HG03457 (cell line): ENCODE measurements around the gene SMARCA2.

Source experiments
- ATAC-seq: cut with Tn5 transposase; IDR thresholded peaks from one replicate; pipeline ENCODE4 v1.9.1; 2021; ENCODE audit warnings: moderate number of reproducible peaks; ENCODE audit not compliant: unreplicated experiment

SMARCA2 gene

GRCh38 chr9:2199999-2200796 is 185.1 kb downstream of the SMARCA2 start:
- no peak for ATAC-seq

GRCh38 chr9:2208465-2208864 is 193.3 kb downstream of the SMARCA2 start:
- no peak for ATAC-seq

GRCh38 chr9:2208991-2209390 is 193.8 kb downstream of the SMARCA2 start:
- no peak for ATAC-seq

- no peak for ATAC-seq
Observed at GRCh38 chr9:2209400-2209799, 194.3 kb downstream of the SMARCA2 start.

GRCh38 chr9:2210201-2210600 is 195.1 kb downstream of the SMARCA2 start:
- no peak for ATAC-seq

GRCh38 chr9:2213830-2214468 is 198.8 kb downstream of the SMARCA2 start:
- no peak for ATAC-seq

- no peak for ATAC-seq
Observed at GRCh38 chr9:2214707-2215106, 199.6 kb downstream of the SMARCA2 start.

- ATAC-seq, result no peak
Observed at GRCh38 chr9:2215921-2216441, 200.8 kb downstream of the SMARCA2 start.

GRCh38 chr9:2216591-2216990 is 201.4 kb downstream of the SMARCA2 start:
- ATAC-seq, result no peak

GRCh38 chr9:2217540-2217939 is 202.4 kb downstream of the SMARCA2 start:
- ATAC-seq, result no peak

- no peak for ATAC-seq
Observed at GRCh38 chr9:2220036-2220435, 204.9 kb downstream of the SMARCA2 start.

GRCh38 chr9:2227144-2227867 is 212.2 kb downstream of the SMARCA2 start:
- no peak for ATAC-seq

- ATAC-seq, result no peak
Observed at GRCh38 chr9:2228132-2228531, 213.0 kb downstream of the SMARCA2 start.

GRCh38 chr9:2228641-2229040 is 213.5 kb downstream of the SMARCA2 start:
- no peak for ATAC-seq

- ATAC-seq, result peak; percentile 70
Observed at GRCh38 chr9:2229109-2229721, 214.1 kb downstream of the SMARCA2 start.

GRCh38 chr9:2230362-2230761 is 215.2 kb downstream of the SMARCA2 start:
- ATAC-seq, result no peak

- ATAC-seq, result no peak
Observed at GRCh38 chr9:2231101-2231500, 216.0 kb downstream of the SMARCA2 start.

GRCh38 chr9:2231829-2232228 is 216.7 kb downstream of the SMARCA2 start:
- no peak for ATAC-seq

- ATAC-seq, result no peak
Observed at GRCh38 chr9:2233274-2233673, 218.1 kb downstream of the SMARCA2 start.

- no peak for ATAC-seq
Observed at GRCh38 chr9:2234371-2234893, 219.3 kb downstream of the SMARCA2 start.

- no peak for ATAC-seq
Observed at GRCh38 chr9:2235623-2236022, 220.5 kb downstream of the SMARCA2 start.
